Hepatocyte (in vitro differentiated cells): ENCODE data around the gene TRPM3. TPM values are rescaled to one million over a fixed set of nuclear protein-coding genes. Genes with fewer than 3 reads are reported as not detected.
A peak's percentile ranks its signal among the peaks of the same experiment; 100 is the strongest.

Source experiments
- DNase-seq: peaks from one replicate; pipeline ENCODE4 v3.0.0-alpha.2; 2016; ENCODE audit warnings: low spot score
- H2AFZ ChIP-seq: fragments of 200-600 bp; sonication (generic); 2 replicates; pipeline ENCODE4 v1.6.0; 2016; ENCODE audit warnings: antibody characterized with exemption, mild to moderate bottlenecking
- H3K27ac ChIP-seq: fragments of 200-600 bp; sonication (generic); 2 replicates; pipeline ENCODE4 v1.5.1; 2016; ENCODE audit warnings: mild to moderate bottlenecking
- H3K27me3 ChIP-seq: fragments of 200-600 bp; sonication (generic); 2 replicates; pipeline ENCODE4 v1.6.1; 2016
- H3K36me3 ChIP-seq: fragments of 200-600 bp; sonication (generic); replicated peaks from 2 replicates; pipeline ENCODE4 v1.5.1; 2016; ENCODE audit warnings: low read depth; ENCODE audit not compliant: insufficient read depth
- H3K4me1 ChIP-seq: fragments of 200-600 bp; sonication (generic); 2 replicates; pipeline ENCODE4 v1.5.1; 2016; ENCODE audit warnings: mild to moderate bottlenecking, moderate library complexity; ENCODE audit not compliant: insufficient read depth
- H3K4me2 ChIP-seq: fragments of 200-600 bp; sonication (generic); 2 replicates; pipeline ENCODE4 v1.6.0; 2016
- H3K4me3 ChIP-seq: fragments of 200-600 bp; sonication (generic); 2 replicates; pipeline ENCODE4 v1.5.1; 2016; ENCODE audit warnings: mild to moderate bottlenecking
- H3K79me2 ChIP-seq: fragments of 200-600 bp; sonication (generic); 2 replicates; pipeline ENCODE4 v1.6.0; 2017; ENCODE audit warnings: mild to moderate bottlenecking
- H3K9me2 ChIP-seq: fragments of 200-600 bp; sonication (generic); replicated peaks from 2 replicates; pipeline ENCODE4 v1.6.0; 2017; ENCODE audit warnings: mild to moderate bottlenecking; ENCODE audit not compliant: insufficient read depth
- H3K9me3 ChIP-seq: fragments of 200-600 bp; sonication (generic); 2 replicates; pipeline ENCODE4 v1.5.1; 2016; ENCODE audit warnings: low read depth, mild to moderate bottlenecking
- H4K20me1 ChIP-seq: fragments of 200-600 bp; sonication (generic); 2 replicates; pipeline ENCODE4 v1.6.0; 2016; ENCODE audit warnings: mild to moderate bottlenecking; ENCODE audit not compliant: insufficient read depth, poor library complexity, severe bottlenecking
- CTCF ChIP-seq: fragments of 200-600 bp; sonication (generic); IDR thresholded peaks from 2 replicates; pipeline ENCODE4 v1.5.1; 2016; ENCODE audit warnings: antibody characterized with exemption, mild to moderate bottlenecking; ENCODE audit not compliant: poor library complexity
- EZH2 ChIP-seq: fragments of 200-600 bp; sonication (generic); IDR thresholded peaks from 2 replicates; pipeline ENCODE4 v1.6.1; 2016; ENCODE audit warnings: antibody characterized with exemption, mild to moderate bottlenecking, borderline replicate concordance
- EZH2phosphoT487 ChIP-seq: fragments of 200-600 bp; sonication (generic); IDR thresholded peaks from one replicate; pipeline ENCODE4 v1.6.1; 2018; ENCODE audit warnings: antibody characterized with exemption, mild to moderate bottlenecking, low read depth, moderate library complexity; ENCODE audit not compliant: unreplicated experiment, severe bottlenecking
- WGBS: methylation state at CpG from one replicate; pipeline ENCODE4 v1.1.6; 2016; ENCODE audit warnings: low lambda C conversion rate; ENCODE audit errors: missing lambda C conversion rate; 5-methylcytosine and 5-hydroxymethylcytosine counted together
- polyA plus RNA-seq: library from polyadenylated mRNA; unstranded; fragments of >200 nt; fragmentation: Nextera tagmentation; extraction: Ambion mirVana; gene quantifications from 2 replicates; pipeline ENCODE4 v1.2.1, GENCODE V29; 2016
- total RNA-seq: library from RNA; depleted of rRNA; stranded (reverse); fragments of >200 nt; gene quantifications from 2 replicates; pipeline ENCODE4 v1.2.3, GENCODE V29; 2014

TRPM3 gene
- total and polyA plus RNA-seq, 2 experiments from 2014 or later: 0.60 to 0.68 TPM

DNA sequence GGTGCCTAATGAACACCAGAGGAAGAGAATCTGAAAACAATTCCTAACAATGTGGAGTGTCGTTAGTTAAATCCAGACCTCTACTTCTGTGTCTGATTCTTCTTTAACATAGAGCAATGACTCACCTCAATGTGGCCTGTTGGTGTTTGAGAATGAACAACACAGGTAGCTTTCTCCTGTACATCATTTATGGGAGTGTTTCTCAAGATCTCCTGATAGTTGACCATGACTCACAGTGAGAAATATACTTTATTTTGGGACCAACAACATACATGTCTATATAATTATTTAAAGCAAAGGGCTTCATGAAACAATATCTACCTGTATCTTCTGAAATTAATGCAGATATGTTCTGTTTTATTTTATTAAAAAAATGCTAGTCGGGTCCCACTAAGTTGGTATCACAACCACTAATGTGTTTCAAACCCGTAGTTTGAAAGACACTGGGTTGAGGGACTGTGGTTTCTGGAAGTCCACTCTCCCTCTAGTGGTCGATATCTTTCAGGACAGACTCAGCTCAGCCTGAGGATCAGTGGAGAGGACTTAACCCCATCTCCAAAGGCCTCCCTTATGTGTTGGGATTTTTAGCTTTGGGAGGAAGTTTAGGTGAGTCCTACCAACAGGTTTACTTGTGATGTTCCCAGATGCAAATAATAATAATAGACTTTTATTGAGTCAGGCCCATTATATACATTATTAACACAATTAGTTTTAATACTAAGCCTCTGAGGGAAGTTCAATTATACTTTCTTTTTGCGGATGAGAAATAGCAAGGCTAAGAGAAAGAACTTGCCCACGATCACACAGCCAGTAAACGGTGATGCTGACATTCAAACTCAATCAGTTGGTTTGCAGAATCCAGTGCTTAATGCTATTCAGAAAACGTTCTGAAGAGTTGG, 636.9 kb downstream of the TRPM3 start:
- H3K4me2 ChIP-seq: no peak overlapping the region
- H3K27me3 ChIP-seq: no peaks in the 10 kb centered on the region
- H3K4me3 ChIP-seq: no peak overlapping the region
- no peaks in the 10 kb centered on the region for H3K9me2 ChIP-seq
- H3K9me3 ChIP-seq: no peaks in the 10 kb centered on the region
- no peaks in the 10 kb centered on the region for H4K20me1 ChIP-seq
- no peaks in the 10 kb centered on the region for H3K79me2 ChIP-seq
- H3K36me3 ChIP-seq: no peaks in the 10 kb centered on the region
- H2AFZ ChIP-seq: no peak overlapping the region
- H3K4me1 ChIP-seq: peaks cover 31% of the 10 kb centered on the region
- WGBS: 64% methylated on average over 8 of the region's 8 CpGs
- peak; percentile 74 for DNase-seq
- TF ChIP-seq EZH2: no peak
- peak; percentile 67 for TF ChIP-seq CTCF
- peak overlapping the region; percentile 68 for H3K27ac ChIP-seq

- Histone ChIP-seq H3K9me2 (no peaks in the 10 kb centered on the region), H3K79me2 (no peaks in the 10 kb centered on the region), H3K4me2 (peak overlapping the region; percentile 63), H3K4me3 (no peak overlapping the region), H3K27me3 (no peaks in the 10 kb centered on the region), H3K4me1 (peaks cover 41% of the 10 kb centered on the region), H3K36me3 (no peaks in the 10 kb centered on the region), H2AFZ (no peak overlapping the region), H4K20me1 (no peaks in the 10 kb centered on the region), H3K9me3 (no peaks in the 10 kb centered on the region), H3K27ac (peak overlapping the region; percentile 96)
- DNase-seq: no peak
- TF ChIP-seq EZH2 (no peak), EZH2phosphoT487 (no peak), CTCF (no peak)
- WGBS: 71% methylated on average over 1 of the region's 1 CpG
Observed at GRCh38 chr9:70481471-70481870, 640.0 kb downstream of the TRPM3 start.

GRCh38 chr9:70480405-70480980, 640.9 kb downstream of the TRPM3 start:
- peak overlapping the region; percentile 96 for H3K27ac ChIP-seq
- peak; percentile 87 for DNase-seq
- H2AFZ ChIP-seq: no peak overlapping the region
- H3K79me2 ChIP-seq: no peaks in the 10 kb centered on the region
- no peaks in the 10 kb centered on the region for H3K27me3 ChIP-seq
- H3K4me2 ChIP-seq: peak overlapping the region; percentile 63
- TF ChIP-seq CTCF (no peak), EZH2phosphoT487 (no peak), EZH2 (no peak)
- 12% methylated on average over 15 of the region's 15 CpGs for WGBS
- H3K4me3 ChIP-seq: no peak overlapping the region
- no peaks in the 10 kb centered on the region for H3K9me3 ChIP-seq
- H3K9me2 ChIP-seq: no peaks in the 10 kb centered on the region
- no peaks in the 10 kb centered on the region for H3K36me3 ChIP-seq
- H3K4me1 ChIP-seq: peaks cover 39% of the 10 kb centered on the region
- H4K20me1 ChIP-seq: no peaks in the 10 kb centered on the region
